NCI-H187 treated with DMSO at 0.1 percent for 48 hours (cell line): ENCODE measurements around the gene SNX5.

Experiments
- DNase-seq: peaks from one replicate; lab custom pipeline; 2025; lab: John Stamatoyannopoulos, UW

The SNX5 gene

DNA sequence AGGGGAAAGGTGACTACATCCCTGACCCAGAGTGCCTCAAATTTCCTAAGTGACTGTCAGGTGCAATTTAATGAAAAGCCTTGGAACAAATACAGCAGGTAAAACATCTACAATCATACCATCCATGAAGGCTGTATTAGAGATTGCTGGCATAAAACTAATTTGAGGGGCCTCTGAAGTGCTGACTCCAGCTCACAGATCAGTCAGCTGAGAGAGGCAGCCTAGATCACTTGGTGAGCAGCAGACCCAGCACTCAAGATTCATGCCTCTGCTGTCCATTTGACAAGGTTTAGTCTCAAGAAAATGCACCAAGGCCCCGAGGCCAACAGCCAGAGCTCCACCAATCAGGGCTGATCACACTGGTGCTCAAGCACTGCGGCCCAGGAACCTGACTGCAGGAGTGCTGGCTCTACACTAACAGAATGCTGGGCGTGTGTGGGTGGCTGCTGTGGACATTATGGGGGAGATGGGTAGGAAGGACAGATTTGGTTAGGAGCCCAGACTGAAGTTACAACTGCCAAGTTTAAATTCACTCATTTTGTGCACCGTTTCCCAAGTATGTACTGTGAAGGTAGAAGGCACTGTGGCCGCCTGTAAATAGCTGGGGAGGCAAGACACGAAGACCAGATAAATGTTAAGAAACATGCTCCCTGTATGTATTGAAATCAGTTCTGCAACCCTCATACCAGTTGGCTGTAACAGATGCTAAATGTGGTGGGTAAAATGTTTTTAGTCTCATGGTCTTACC lies 28.2 kb downstream of the SNX5 start:
- no peak for DNase-seq

DNA sequence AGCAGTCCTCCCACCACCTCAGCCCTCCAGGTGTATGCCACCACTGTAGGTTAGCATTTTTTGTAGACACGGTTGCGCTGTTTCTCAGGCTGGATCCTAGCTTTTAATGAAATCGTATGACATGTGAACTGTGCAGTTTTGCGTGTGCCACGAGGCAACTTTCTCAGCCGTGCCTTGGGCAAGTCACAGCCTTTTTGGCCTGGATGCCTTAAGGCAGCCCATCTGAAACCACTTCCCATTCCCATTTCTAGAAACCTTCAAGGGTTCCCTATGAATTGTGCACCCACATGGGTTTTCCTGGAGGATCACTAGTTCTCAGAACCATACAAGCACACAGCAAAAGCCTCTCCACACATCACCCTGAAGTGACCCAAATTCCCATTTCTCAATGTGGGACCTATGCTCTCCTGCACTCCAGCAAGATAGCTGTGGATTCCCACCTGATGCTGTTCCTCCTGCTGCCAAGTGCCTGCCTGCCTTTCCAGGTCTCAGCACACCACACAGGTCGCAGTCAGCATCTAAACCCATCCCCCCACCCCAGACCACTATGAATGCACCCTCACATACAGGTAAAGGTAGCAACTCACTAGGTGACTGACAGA lies 28.9 kb downstream of the SNX5 start:
- DNase-seq: no peak

DNA sequence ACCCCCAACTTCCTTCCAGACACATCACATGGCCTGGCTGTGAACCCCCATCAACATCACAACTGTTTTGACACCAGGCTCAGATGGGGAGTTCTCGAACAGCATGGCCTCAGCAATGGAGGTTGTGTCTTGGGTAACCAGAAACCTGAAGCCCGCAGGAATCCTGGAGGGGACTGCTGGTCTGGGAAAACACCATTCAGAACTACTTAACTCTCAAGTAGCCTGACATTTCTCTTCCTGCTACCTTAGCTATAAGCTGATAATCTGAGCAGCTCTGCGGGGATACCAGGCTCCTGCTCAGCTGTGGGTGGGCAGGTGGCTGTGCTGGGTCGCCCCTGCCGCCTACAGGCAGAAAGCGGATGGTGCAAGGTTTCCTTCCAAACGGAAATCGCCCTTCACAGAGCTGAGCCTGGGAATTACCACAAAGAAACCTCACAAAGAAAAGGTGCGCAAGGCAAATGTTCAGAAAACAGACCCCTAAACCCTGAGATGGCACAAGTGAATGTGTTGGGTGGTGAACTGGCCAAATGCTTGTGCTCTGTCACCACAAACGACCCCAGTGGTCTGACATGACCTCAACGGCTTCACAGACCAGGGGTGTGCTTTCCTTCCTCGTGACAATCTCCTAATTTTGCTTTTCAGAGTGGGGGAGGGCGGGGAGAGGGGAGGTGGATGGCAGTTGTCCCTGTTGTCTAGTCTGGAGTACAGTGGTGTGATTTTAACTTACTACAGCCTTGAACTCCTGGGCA lies 29.5 kb downstream of the SNX5 start:
- no peak for DNase-seq

DNA sequence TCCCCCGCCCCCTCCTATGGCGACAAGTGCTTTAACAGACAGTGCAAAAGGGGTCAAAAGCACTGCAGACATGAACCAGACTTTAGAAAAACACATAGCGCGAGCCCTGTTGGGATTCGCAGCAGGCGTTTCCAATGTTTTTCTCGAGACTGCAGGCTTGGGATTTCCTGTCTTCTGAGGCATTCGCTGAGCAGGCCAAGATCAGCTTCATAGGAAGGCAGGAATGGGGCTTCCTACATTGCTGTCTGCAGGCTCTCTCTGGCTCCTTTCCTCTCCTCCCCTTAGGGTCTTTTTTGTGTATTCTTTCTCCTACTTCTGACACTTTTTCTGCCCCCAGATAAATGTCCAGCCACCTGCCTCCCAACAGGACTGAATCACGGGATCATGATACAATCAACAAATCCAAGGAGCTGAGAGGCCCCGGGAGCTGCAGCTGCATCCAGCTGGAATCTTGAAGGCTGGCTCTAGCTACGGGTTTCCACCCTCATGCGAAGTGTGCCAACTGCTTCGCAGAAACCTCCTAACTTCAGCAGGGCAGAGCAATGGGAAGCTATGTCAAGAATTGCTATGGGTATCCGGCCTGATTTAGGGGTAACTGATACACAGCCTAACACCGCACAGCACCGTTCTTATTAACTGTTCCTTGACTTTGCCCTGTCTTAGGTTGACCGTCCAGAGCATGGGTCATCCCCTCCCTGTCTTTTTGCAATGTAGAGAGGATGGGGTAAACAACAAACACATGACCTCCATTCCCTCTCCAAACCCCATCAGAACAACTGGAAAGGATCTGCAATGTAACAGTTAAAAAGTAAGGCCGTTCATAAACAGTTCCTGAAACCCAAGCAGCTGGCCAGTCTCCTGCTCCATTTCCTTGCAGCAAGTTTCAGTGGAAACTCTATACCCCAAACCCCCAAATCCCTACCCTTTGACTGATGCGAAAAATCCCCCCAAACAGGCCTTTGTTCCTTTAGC lies 31.5 kb downstream of the SNX5 start:
- no peak for DNase-seq

GRCh38 chr20:17936286-17936760 lies 32.3 kb downstream of the SNX5 start:
- no peak for DNase-seq

- no peak for DNase-seq
Observed at GRCh38 chr20:17935761-17936160, 32.8 kb downstream of the SNX5 start.

- no peak for DNase-seq
Observed at GRCh38 chr20:17935186-17935585, 33.4 kb downstream of the SNX5 start.

GRCh38 chr20:17934141-17934862 lies 34.3 kb downstream of the SNX5 start:
- no peak for DNase-seq

- no peak for DNase-seq
Observed at GRCh38 chr20:17933711-17934110, 34.9 kb downstream of the SNX5 start.

DNA sequence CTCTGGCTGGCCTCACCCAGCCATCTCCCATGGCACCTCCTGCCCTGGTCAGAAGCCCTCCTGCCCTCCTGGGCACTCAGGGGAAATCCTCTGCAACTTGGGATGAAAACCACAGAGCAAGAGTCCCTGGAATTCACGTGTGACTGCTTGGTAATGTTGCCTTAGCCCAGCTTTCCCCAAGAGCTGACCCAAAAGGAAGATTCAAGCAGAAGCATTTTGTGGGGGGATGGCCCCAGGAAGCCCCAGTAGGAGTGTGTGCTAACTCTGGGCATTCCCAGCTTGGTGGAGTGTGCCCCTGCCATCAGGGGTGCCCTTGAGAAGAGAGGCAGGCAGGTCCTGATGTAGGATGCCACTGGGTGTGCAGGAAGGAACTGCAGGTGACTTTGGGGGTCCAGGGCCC lies 35.5 kb downstream of the SNX5 start:
- no peak for DNase-seq

DNA sequence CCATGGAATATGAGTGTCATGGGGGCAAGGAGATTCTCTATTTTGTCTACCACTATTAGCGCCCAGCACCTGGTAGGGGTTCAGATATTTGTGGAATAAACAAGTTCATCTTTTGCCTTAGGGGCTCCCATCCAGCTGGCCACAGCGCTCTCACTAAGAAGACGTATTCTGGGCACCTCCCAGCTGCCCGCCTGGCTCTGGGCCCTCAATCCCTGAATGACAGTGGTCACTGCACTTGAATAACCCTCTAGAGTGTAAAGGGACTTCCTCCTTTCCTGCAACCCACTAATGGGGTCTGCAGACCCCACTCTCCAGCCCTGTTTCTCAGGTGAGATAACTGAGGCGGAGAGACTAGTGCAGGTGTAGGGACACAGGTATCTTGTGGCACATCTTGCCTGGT lies 36.2 kb downstream of the SNX5 start:
- no peak for DNase-seq

DNA sequence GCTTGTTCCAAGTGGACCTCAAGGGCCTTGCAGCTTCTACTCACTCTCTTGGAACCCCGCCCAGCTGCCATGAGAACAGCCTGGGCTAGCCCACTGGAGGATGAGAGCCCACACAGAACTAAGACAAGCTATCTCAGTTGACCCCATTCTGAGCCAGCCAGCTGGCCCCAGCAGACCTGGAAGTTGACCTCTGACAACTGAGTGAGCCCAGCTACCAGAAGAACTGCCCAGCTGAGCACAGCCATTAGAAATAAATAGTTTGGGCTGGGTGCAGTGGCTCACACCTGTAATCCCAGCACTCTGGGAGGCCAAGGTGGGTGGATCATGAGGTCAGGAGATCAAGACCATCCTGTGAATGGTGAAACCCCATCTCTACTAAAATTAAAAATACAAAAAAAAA lies 37.1 kb downstream of the SNX5 start:
- DNase-seq: no peak

GRCh38 chr20:17928633-17929311 lies 39.8 kb downstream of the SNX5 start:
- no peak for DNase-seq

GRCh38 chr20:17928211-17928611 lies 40.4 kb downstream of the SNX5 start:
- no peak for DNase-seq

DNA sequence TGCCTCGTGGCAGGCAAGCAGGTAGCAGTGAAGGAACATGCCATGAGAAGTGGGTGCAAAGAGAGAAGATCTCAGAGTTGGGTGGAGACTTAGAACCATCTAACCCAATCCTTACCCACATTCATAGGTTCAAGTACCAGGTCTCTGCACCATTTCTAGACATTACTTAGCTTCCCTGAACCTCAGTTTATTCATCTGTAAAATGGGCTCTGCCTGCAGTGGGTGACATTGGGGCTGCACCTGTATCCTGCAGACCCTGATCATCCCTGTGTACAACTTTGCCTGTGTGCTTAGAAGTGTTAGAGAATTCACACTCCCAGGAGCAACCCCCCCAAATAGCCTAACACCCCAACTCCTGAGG lies 42.7 kb downstream of the SNX5 start:
- no peak for DNase-seq

- DNase-seq: no peak
Observed at GRCh38 chr20:17925141-17925939, 43.3 kb downstream of the SNX5 start.

- DNase-seq: no peak
Observed at GRCh38 chr20:17921774-17922173, 46.8 kb downstream of the SNX5 start.

DNA sequence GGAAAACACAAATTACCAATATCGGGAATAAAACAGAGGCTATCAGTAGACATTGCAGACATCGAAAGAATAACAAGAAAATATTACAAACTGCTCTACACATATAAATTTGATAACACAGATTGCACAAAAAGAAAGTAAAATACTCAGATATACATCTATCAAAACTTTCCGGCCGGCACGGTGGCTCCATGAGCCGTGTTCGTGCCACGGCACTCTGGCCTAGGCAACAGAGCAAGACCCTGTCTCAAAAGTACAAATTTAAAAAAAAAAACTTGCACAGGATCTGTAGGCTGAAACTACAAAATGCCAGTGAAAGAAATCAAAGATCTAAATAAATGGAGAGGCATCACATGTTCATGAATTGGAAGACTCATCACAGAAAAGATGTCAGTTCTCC lies 49.4 kb downstream of the SNX5 start:
- no peak for DNase-seq

DNA sequence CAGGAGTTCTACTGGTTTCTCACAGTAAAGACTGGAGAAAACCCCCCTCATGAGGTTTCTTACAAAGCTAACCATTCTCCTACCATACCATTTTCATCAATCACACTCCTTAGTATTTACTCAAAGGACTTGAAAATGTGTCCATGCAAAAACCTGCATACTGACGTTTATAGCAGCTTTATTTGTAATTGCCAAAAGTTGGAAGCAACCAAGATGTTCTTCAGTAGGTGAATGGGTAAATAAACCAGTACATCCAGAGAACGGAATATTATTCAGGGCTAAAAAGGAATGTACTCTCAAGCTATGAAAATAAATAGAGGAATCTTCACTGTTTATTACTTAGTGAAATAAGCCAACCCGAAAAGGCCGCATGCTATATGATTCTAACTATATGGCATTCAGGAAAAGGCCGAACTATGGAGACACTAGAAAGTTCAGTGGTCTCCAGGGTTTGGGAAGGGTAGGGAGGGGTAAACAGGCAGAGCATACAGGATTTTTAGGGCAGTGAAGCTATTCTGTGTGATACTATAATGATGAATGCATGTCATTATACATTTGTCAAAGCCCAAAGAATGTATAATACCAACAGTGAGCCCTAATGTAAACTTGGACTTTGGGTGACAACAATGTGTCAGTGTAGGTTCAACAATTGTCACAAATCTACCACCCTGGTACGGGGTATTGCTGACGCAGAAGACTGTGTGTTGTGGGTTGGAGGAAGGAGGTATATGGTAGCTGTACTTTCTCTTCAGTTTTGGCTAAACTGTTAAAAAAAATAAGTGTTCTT lies 50.6 kb downstream of the SNX5 start:
- no peak for DNase-seq
